Cardiac muscle cell (in vitro differentiated cells and primary cell): Measurements from ENCODE around the gene MAPK13. TPM values are rescaled to one million over a fixed set of nuclear protein-coding genes. Genes with fewer than 3 reads are reported as not detected.

Experiments
- DNase-seq, 2 donors: peaks; one replicate each; pipeline versions ENCODE4 v3.0.0 to v3.0.0-alpha.2; 2010 to 2017; ENCODE audit warnings: low read depth in 1 of 2, low spot score in 1 of 2
- H3K27ac ChIP-seq: fragments of 200-600 bp; sonication (generic); 2 replicates; pipeline ENCODE4 v1.5.1; 2016
- H3K27me3 ChIP-seq: fragments of 200-600 bp; sonication (generic); 2 replicates; pipeline ENCODE4 v1.6.0; 2016; ENCODE audit warnings: control low read depth
- H3K36me3 ChIP-seq: fragments of 200-600 bp; sonication (generic); 2 replicates; pipeline ENCODE4 v1.5.1; 2016; ENCODE audit warnings: control low read depth
- H3K4me1 ChIP-seq: fragments of 200-600 bp; sonication (generic); 2 replicates; pipeline ENCODE4 v1.8.1; 2017; ENCODE audit warnings: low read depth, mild to moderate bottlenecking, mixed run types
- H3K4me3 ChIP-seq: fragments of 200-600 bp; sonication (generic); 2 replicates; pipeline ENCODE4 v1.5.1; 2016; ENCODE audit warnings: mild to moderate bottlenecking
- H3K9me3 ChIP-seq: fragments of 200-600 bp; sonication (generic); 2 replicates; pipeline ENCODE4 v1.5.1; 2017; ENCODE audit warnings: low read depth, mild to moderate bottlenecking, control low read depth
- CTCF ChIP-seq: IDR thresholded peaks from 2 replicates; pipeline ENCODE4 v1.5.1; 2012; ENCODE audit warnings: low read depth, mild to moderate bottlenecking, low read length
- polyA plus RNA-seq: library from polyadenylated mRNA; unstranded; fragments of >200 nt; fragmentation: Nextera tagmentation; extraction: Ambion mirVana; gene quantifications from 2 replicates; pipeline ENCODE4 v1.2.1, GENCODE V29; 2016
- total RNA-seq: library from RNA; depleted of rRNA; stranded (reverse); fragments of >200 nt; gene quantifications from 2 replicates; pipeline ENCODE4 v1.2.3, GENCODE V29; 2016

Gene MAPK13
- total and polyA plus RNA-seq, 2 experiments from 2014 or later = 1.1 to 2.3 TPM

DNA sequence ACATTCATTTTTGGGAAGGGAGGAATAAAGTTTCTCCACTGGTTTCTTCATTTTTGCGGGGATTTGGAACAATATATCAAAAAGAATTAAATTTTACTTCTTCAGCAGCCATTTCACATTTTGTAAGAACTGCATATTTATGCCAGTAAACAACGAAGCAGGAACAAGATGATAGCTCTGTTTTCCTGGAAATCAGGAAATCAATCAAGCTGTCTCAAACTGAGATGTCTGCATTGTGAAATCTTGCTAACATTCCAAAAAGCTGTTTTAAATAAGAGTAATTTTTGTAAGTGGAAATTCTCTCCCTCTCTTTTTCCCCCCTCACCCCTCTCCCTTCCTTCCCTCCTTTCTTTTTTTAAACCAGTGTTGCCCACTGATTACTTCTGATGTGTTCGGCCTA lies 20.0 kb downstream of the MAPK13 start:
- Histone ChIP-seq H3K4me3 (no peak overlapping the region), H3K27ac (no peak overlapping the region), H3K4me1 (no peaks in the 10 kb centered on the region), H3K27me3 (no peaks in the 10 kb centered on the region), H3K36me3 (no peaks in the 10 kb centered on the region), H3K9me3 (no peaks in the 10 kb centered on the region)
- no peak for DNase-seq
- no peak for TF ChIP-seq CTCF

GRCh38 chr6:36154286-36154685 lies 24.0 kb downstream of the MAPK13 start:
- Histone ChIP-seq H3K27me3 (no peaks in the 10 kb centered on the region), H3K4me1 (no peaks in the 10 kb centered on the region), H3K27ac (no peak overlapping the region), H3K9me3 (no peaks in the 10 kb centered on the region), H3K4me3 (no peak overlapping the region), H3K36me3 (no peaks in the 10 kb centered on the region)
- no peak for DNase-seq
- no peak for TF ChIP-seq CTCF

DNA sequence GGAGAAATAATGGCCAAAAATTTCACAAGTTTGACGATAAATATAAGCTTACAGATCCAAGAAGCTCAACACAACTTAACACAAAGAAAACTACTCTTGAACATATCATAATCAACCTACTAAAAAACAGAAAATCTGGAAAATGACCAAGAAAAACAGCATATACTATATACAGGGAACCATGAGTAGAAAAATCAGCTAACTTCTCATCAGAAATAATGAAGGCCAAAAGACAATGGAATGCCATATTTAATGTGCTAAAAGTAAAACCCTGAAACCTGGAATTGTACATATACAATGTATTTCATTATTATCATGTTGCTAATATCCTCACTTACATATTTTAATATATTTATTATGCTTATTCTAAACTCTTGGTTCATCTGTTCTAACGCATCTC lies 25.3 kb downstream of the MAPK13 start:
- H3K27ac ChIP-seq = no peak overlapping the region
- no peaks in the 10 kb centered on the region for H3K9me3 ChIP-seq
- DNase-seq = no peak
- no peaks in the 10 kb centered on the region for H3K36me3 ChIP-seq
- no peaks in the 10 kb centered on the region for H3K4me1 ChIP-seq
- no peak for TF ChIP-seq CTCF
- no peak overlapping the region for H3K4me3 ChIP-seq
- no peaks in the 10 kb centered on the region for H3K27me3 ChIP-seq

DNA sequence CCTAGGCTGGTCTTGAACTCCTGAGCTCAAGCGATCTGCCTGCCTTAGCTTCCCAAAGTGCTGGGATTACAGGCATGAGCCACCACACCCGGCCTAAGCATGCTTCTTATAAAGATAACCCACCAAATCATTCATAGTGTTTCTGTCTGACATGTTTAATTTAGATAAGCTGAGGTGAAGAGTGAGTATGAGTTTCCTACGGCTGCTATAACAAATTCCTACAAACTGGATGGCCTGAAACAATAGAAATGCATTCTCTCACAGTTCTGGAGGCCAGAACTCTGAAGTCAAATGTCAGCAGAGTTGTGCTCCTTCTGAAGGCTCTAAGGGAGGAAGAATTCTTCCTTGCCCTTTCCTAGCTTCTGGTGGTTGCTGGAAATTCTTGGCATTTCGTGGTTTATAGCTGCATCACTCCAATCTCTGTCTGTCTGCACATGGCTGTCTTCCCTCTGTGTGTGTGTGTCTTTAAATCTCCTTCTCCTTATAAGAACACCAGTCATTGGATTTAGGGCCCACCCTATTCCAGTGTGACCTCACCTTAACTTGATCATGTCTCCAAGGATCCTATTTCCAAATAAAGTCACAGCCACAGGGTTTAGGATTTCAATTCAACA lies 29.9 kb downstream of the MAPK13 start:
- no peaks in the 10 kb centered on the region for H3K27me3 ChIP-seq
- no peak overlapping the region for H3K27ac ChIP-seq
- DNase-seq = peak in 1 of 2 donors; percentile 61
- no peak overlapping the region for H3K4me3 ChIP-seq
- TF ChIP-seq CTCF = no peak
- H3K36me3 ChIP-seq = no peaks in the 10 kb centered on the region
- no peaks in the 10 kb centered on the region for H3K4me1 ChIP-seq
- no peaks in the 10 kb centered on the region for H3K9me3 ChIP-seq

DNA sequence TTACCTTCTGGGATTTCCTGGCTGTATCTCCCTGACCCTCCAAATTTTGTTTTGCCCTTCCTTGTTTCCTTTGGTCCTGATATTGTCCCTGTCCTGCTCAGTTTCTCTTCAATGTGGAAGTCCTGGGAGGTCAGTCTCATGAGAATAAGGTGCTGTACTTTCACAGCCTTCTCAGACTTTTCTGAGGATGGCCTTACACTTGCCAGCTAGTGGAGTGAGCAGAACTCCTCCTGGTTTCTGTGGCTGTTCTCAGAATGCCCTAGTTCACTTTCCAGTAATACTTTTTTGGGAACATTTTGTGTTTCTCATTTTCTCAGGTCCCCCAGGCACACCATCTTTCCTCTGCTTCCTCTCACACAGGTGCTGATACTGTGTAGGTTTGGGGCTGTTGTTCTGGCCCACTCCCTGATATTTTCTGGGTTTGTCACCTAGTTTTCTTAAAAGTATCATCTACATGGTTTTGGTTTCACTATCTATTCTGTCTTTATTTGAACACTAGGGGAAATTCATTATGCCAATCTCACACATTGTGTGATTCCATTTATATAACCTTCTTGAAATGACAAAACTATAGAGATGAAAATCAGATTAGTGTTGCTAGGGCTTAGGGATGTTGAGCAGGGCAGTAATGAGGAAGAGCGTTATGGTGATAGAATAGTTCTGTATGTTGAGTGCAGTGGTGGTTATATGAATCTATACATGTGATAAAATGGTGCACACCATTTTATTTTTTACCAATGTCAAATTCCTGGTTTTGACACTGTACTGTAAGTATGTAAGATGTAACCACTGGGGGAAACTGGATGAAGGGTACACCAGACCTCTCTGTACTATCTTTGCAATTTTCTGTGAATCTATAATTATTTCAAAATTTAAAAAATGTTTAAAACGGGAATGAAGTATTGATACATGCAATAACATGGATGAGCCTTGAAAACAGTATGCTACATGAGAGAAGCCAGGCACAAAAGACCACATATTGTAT lies 39.0 kb downstream of the MAPK13 start:
- no peak for DNase-seq
- no peaks in the 10 kb centered on the region for H3K4me1 ChIP-seq
- no peaks in the 10 kb centered on the region for H3K9me3 ChIP-seq

More for the DNA sequence above, 39.0 kb downstream of the MAPK13 start:
- no peak for TF ChIP-seq CTCF
- H3K27ac ChIP-seq = no peak overlapping the region
- no peak overlapping the region for H3K4me3 ChIP-seq
- H3K36me3 ChIP-seq = no peaks in the 10 kb centered on the region
- no peaks in the 10 kb centered on the region for H3K27me3 ChIP-seq
